Activated CD8-positive, alpha-beta memory T cell treated with anti-CD3 and anti-CD28 coated beads for 36 hours (primary cell): ENCODE measurements around the gene CREM. TPM values are rescaled to one million over a fixed set of nuclear protein-coding genes. Genes with fewer than 3 reads are reported as not detected.

Experiments used
- CTCF ChIA-PET: fragments of 350-600 bp; sonication (Branson Sonifier 250); formaldehyde crosslinking; loops from one replicate; lab custom pipeline; 2021; ENCODE audit warnings: antibody characterized with exemption; lab: Charles Lee
- POLR2A ChIA-PET: fragments of 350-600 bp; sonication (Branson Sonifier 250); formaldehyde crosslinking; loops from one replicate; lab custom pipeline; 2021; ENCODE audit warnings: antibody characterized with exemption; lab: Charles Lee
- total RNA-seq, 2 experiments: library from RNA; stranded (reverse); gene quantifications; one replicate each; pipeline ENCODE4 v1.2.3, GENCODE V29; 2021

CREM gene
- total RNA-seq, 2 experiments from 2014 or later: 139 to 143 TPM

GRCh38 chr10:35208949-35209613, 82.4 kb downstream of the CREM start:
- ChIA-PET POLR2A (interaction anchor here (0.6 to 0.8 kb wide), 2 partner anchors 8 to 83 kb away, joined by 4 to 7 read pairs; partner anchors contain the start of gene CREM), CTCF (interaction anchor here (0.7 to 1.5 kb wide), 4 partner anchors 9 to 83 kb away, joined by 3 to 10 read pairs (median 4); partner anchors contain the start of gene CREM)

- CTCF ChIA-PET: no interaction called here
- POLR2A ChIA-PET: no interaction called here
Measured at GRCh38 chr10:35210961-35211360, 84.3 kb downstream of the CREM start.

GRCh38 chr10:35211390-35211789, 84.7 kb downstream of the CREM start:
- POLR2A ChIA-PET: no interaction called here
- CTCF ChIA-PET: no interaction called here

DNA sequence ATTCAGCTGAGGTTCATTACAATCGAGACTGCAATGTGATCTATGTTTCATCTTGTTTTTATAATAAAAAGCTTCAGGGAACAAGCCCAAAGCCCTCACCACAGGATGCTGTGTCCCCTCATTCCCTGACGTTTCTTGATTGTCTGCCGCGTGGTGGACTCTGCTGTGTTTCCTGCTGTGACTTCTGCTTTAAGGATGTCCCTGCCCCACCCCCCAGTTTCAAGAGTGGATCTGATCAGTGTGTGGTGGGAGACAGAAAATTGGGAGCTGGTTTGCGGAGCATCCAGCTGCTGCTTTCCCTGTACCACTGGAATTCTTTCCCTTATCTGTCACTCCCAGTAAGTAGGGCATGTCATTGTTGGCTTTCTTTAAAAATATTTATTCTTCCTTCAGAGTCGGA, 86.2 kb downstream of the CREM start:
- CTCF ChIA-PET: interaction anchor here (0.6 kb wide), 1 partner anchor 195 kb away, joined by 4 read pairs; no protein-coding TSS in a partner anchor
- POLR2A ChIA-PET: no interaction called here

GRCh38 chr10:35213699-35214098, 87.1 kb downstream of the CREM start:
- ChIA-PET POLR2A (interaction anchor here (1.7 kb wide), 1 partner anchor 87 kb away, joined by 6 read pairs; the partner anchor contains the start of gene CREM), CTCF (interaction anchor here (0.6 to 5.2 kb wide), 3 partner anchors 10 to 196 kb away, joined by 3 to 44 read pairs (median 4); partner anchors contain the start of gene CREM)

- POLR2A ChIA-PET: interaction anchor here (0.8 to 1.7 kb wide), 2 partner anchors 19 to 88 kb away, joined by 4 to 6 read pairs; partner anchors contain the start of gene CREM
- CTCF ChIA-PET: interaction anchor here (1.0 to 5.2 kb wide), 2 partner anchors 89 to 94 kb away, joined by 3 to 44 read pairs; partner anchors contain the start of gene CREM
Measured at GRCh38 chr10:35214607-35215020, 88.0 kb downstream of the CREM start.

DNA sequence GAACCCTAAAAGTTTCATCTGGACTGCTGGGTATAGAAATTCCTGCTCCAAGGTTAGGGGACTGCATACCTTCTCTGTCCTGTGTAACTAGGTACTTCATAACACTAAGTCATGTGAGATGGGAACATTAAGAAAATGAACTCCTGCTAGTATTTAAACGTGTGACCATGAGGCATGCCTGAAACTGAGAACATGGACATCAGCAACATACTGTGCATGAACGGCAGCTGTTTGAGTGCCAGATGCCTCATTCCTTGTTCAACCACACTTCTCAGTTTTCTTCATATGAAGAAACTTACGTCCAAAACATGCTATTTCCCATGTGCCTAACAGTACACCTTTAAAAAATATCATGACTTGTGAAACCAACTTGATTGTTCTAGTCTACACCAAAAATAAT, 88.5 kb downstream of the CREM start:
- CTCF ChIA-PET: interaction anchor here (1.0 to 5.2 kb wide), 2 partner anchors 89 to 94 kb away, joined by 3 to 44 read pairs; partner anchors contain the start of gene CREM
- POLR2A ChIA-PET: interaction anchor here (0.8 to 1.7 kb wide), 2 partner anchors 20 to 88 kb away, joined by 4 to 6 read pairs; partner anchors contain the start of gene CREM

DNA sequence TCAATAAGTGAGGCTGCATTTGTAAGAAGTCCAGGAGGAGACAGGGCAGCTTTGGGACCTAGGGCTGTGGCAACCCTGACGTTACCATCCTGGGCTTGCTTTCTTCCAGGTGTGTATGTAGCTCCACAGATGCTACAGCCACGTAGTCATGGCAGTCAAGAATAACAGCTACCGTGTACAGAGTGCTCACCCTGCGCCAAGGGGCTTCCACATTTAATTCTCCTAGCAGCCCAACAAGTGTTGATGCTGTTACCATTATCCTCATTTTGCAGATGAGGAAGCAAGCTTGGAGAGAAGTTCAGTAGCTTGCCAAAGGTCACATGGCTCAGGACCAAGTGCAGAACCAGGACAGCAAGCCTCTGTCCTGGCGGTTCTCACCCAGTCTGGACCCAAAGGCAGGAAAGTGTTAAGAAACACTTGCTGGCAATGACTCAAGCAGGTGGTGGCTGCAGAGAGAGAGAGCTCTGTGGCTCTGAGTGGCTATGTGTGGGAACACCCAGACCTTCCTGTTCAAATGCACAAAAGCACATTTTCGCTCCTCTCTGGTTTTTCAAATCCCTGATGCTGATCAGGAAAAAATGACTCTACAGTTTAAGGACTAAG, 89.8 kb downstream of the CREM start:
- ChIA-PET CTCF (interaction anchor here (0.6 to 5.2 kb wide), 6 partner anchors 9 to 230 kb away, joined by 3 to 44 read pairs (median 4); partner anchors contain the start of gene CREM), POLR2A (interaction anchor here (1.0 to 1.1 kb wide), 2 partner anchors 22 to 90 kb away, joined by 3 to 4 read pairs; partner anchors contain the start of gene CREM)

DNA sequence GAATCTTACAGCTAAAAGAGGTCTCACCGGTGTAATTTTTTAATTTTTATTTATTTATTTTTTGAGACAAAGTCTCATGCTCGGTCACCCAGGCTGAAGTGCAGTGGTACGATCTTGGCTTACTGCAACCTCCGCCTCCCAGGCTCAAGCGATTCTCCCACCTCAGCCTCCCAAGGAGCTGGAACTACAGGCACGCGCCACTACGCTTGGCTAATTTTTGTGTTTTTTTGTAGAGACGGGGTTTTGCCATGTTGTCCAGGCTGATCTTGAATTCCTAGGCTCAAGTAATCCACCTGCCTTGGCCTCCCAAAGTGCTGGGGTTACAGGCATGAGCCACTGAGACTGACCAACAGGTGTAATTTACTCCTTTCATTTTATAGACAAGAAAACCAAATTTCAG, 90.3 kb downstream of the CREM start:
- CTCF ChIA-PET: interaction anchor here (1.0 to 5.2 kb wide), 5 partner anchors 9 to 230 kb away, joined by 3 to 44 read pairs (median 4); partner anchors contain the start of gene CREM

DNA sequence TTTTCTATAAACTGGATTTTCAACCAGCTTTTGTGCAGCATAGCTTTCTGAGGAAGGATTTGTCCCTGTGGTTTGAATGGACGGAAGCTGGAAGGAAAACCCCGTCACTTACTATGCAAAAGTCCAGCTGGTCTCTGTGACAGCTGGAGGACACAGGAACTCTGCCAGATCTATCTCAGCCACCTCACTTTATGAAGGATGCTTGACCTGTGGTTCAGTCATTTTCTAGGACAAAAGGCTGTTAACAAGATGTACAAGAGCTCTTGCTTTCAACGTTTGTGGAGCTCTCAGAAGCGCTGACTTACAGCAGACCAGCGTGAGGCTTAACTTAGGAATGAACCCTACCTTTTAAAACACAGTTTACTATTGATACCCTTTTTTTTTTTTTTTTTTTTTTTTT, 90.8 kb downstream of the CREM start:
- ChIA-PET POLR2A (interaction anchor here (0.6 to 1.1 kb wide), 4 partner anchors 8 to 91 kb away, joined by 3 to 7 read pairs (median 6); partner anchors contain the start of gene CREM), CTCF (interaction anchor here (1.2 to 5.2 kb wide), 5 partner anchors 8 to 231 kb away, joined by 3 to 44 read pairs (median 4); partner anchors contain the start of gene CREM)

More for the DNA sequence above, 90.3 kb downstream of the CREM start:
- POLR2A ChIA-PET: interaction anchor here (0.6 to 1.1 kb wide), 3 partner anchors 7 to 91 kb away, joined by 3 to 7 read pairs (median 4); partner anchors contain the start of gene CREM

GRCh38 chr10:35218339-35218955, 91.8 kb downstream of the CREM start:
- ChIA-PET CTCF (interaction anchor here (0.5 to 5.2 kb wide), 6 partner anchors 9 to 97 kb away, joined by 3 to 44 read pairs (median 4); partner anchors contain the start of gene CREM), POLR2A (interaction anchor here (0.7 to 0.9 kb wide), 2 partner anchors 69 to 92 kb away, joined by 3 to 7 read pairs; no protein-coding TSS in a partner anchor)

DNA sequence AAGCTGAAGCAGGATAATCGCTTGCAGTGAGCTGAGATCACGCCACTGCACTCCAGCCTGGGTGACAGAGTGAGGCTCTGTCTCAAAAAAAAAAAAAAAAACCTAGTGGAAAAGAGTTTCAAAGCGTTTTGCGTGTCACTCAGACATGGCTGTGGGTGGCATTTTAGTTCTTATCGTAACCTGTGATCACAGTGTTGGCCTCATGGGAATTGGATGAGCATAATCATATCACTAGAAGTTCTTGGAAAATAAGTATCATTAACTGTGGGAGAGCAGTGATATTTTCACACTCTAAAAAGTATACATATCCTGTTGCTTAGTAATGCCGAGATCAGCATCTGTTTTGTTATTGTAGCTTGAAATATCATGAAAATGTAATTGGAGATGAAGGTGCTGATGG, 92.6 kb downstream of the CREM start:
- ChIA-PET POLR2A (interaction anchor here (1.0 kb wide), 1 partner anchor 93 kb away, joined by 4 read pairs; the partner anchor contains the start of gene CREM), CTCF (interaction anchor here (0.9 to 2.8 kb wide), 4 partner anchors 23 to 99 kb away, joined by 4 to 8 read pairs (median 5); partner anchors contain the start of gene CREM)

- POLR2A ChIA-PET: interaction anchor here (0.6 to 1.0 kb wide), 3 partner anchors 11 to 94 kb away, joined by 3 to 4 read pairs (median 3); partner anchors contain the start of gene CREM
Measured at GRCh38 chr10:35219891-35220890, 93.5 kb downstream of the CREM start.

DNA sequence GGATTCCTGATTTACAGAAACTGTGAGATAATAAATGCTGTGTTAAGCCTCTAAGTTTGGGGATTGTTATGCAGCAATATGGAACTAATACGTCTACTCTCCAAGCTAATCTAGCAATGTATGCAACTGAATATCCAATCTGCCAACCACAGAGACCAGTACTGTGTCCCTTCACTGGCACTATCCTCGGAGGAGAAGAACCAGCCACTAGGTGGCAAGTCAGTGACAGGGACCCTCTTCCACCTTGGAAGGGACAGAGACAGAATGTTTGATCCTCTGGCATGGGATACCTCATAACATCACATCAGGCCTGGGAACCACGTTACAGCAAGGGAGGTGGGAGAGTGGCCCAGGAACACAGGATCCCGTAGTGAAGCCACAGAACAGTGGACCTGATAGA, 96.4 kb downstream of the CREM start:
- CTCF ChIA-PET: no interaction called here
- POLR2A ChIA-PET: no interaction called here

More at GRCh38 chr10:35219891-35220890, 93.5 kb downstream of the CREM start:
- CTCF ChIA-PET: interaction anchor here (0.7 to 2.8 kb wide), 4 partner anchors 94 to 100 kb away, joined by 3 to 8 read pairs (median 5); partner anchors contain the start of gene CREM

GRCh38 chr10:35224045-35224740, 97.5 kb downstream of the CREM start:
- ChIA-PET POLR2A (no interaction called here), CTCF (interaction anchor here (1.3 to 1.4 kb wide), 2 partner anchors 88 to 98 kb away, joined by 3 to 4 read pairs; partner anchors contain the start of gene CREM)

- ChIA-PET POLR2A (no interaction called here), CTCF (interaction anchor here (1.3 kb wide), 1 partner anchor 89 kb away, joined by 3 read pairs; no protein-coding TSS in a partner anchor)
Measured at GRCh38 chr10:35225204-35225603, 98.6 kb downstream of the CREM start.
